ENCODE measurements around the gene MAU2. TPM values are rescaled to one million over a fixed set of nuclear protein-coding genes. Genes with fewer than 3 reads are reported as not detected.
"Not testable (repeated sequence)": the region's sequence is repeated elsewhere in the genome, so short reads cannot be mapped to it uniquely, and the experiment has no call there.

Gene MAU2
- total RNA-seq, 1 donor from 2014 or later, result 45.4 TPM

- Mint-ChIP-seq H3K27me3 (ENCODE audit: low read depth) (no peaks in the 10 kb centered on the region), H3K27ac (ENCODE audit: unreplicated experiment) (no peak overlapping the region), H3K4me1 (ENCODE audit: low read depth) (no peaks in the 10 kb centered on the region), H3K36me3 (ENCODE audit: low read depth) (peaks cover 32% of the 10 kb centered on the region), H3K4me3 (ENCODE audit: unreplicated experiment) (no peak overlapping the region), H3K9me3 (ENCODE audit: low read depth) (no peaks in the 10 kb centered on the region)
- no peak for TF ChIP-seq CTCF (IDR thresholded peaks at IDR 0.05)
- DNase-seq (ENCODE audit: low spot score), result no peak
Measured at GRCh38 chr19:19345232-19345631, 24.6 kb downstream of the MAU2 start.

- H3K4me3 Mint-ChIP-seq (ENCODE audit: unreplicated experiment), result no peak overlapping the region
- no peak overlapping the region for H3K27ac Mint-ChIP-seq (ENCODE audit: unreplicated experiment)
- H3K36me3 Mint-ChIP-seq (ENCODE audit: low read depth), result peaks cover 32% of the 10 kb centered on the region
- no peaks in the 10 kb centered on the region for H3K4me1 Mint-ChIP-seq (ENCODE audit: low read depth)
- H3K27me3 Mint-ChIP-seq (ENCODE audit: low read depth), result no peaks in the 10 kb centered on the region
- no peak for TF ChIP-seq CTCF (IDR thresholded peaks at IDR 0.05)
- no peaks in the 10 kb centered on the region for H3K9me3 Mint-ChIP-seq (ENCODE audit: low read depth)
- no peak for DNase-seq (ENCODE audit: low spot score)
Measured at GRCh38 chr19:19345970-19346369, 25.3 kb downstream of the MAU2 start.

DNA sequence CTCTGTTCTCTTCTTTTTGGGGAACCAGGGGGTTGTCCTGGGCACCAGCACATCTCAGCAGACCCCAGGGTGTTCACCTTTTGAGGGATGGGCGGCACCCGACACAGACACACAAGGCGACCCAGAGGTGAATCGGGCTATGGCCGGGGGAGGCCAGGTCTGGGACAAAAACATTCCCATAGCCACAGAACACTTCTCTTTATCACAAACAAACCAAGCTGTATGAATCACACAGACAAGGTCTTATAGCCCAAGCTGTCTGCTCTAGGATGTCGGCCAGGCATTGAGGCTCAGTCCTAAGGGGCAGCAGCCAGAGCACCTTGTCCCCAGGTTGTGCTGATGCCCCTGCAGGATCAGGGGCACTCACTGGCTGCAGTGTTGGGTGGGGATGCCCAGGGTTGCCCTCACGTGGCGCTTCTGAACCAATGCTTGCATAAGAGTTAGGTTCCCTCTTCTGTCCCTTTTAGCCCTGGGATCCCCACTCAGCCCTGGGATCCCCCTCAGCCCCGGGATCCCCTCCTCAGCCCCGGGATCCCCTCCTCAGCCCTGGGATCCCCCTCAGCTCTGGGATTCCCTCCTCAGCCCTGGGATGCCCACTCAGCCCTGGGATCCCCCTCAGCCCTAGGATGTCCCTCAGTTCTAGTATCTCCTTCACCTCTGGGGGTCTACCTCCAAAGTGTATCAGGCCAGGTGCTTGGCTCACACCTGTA, 26.9 kb downstream of the MAU2 start:
- H3K4me3 Mint-ChIP-seq (ENCODE audit: unreplicated experiment), result no peak overlapping the region
- no peak for TF ChIP-seq CTCF (IDR thresholded peaks at IDR 0.05)
- H3K4me1 Mint-ChIP-seq (ENCODE audit: low read depth), result no peaks in the 10 kb centered on the region
- peaks cover 35% of the 10 kb centered on the region for H3K36me3 Mint-ChIP-seq (ENCODE audit: low read depth)
- DNase-seq (ENCODE audit: low spot score), result no peak
- no peaks in the 10 kb centered on the region for H3K9me3 Mint-ChIP-seq (ENCODE audit: low read depth)
- H3K27ac Mint-ChIP-seq (ENCODE audit: unreplicated experiment), result no peak overlapping the region
- no peaks in the 10 kb centered on the region for H3K27me3 Mint-ChIP-seq (ENCODE audit: low read depth)

DNA sequence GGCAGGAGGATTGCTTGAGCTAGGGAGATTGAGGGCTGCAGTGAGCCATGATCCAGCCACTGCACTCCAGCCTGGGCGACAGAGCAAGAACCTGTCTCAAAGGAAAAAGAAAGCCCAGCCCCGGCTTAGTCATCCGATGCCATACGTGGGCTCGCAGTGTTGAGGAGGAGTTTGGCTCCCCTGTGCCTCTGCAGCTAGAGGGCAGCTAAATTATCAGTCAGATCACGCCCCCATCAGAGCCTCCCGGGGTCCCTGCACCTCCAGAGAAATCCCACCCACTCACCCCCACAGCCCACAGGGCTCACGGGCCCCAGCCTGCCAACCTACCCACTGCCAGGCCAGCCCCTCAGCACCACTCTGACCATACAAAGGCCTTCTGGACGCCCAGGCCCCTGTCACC, 27.6 kb downstream of the MAU2 start:
- no peak for TF ChIP-seq CTCF (IDR thresholded peaks at IDR 0.05)
- no peak for DNase-seq (ENCODE audit: low spot score)

DNA sequence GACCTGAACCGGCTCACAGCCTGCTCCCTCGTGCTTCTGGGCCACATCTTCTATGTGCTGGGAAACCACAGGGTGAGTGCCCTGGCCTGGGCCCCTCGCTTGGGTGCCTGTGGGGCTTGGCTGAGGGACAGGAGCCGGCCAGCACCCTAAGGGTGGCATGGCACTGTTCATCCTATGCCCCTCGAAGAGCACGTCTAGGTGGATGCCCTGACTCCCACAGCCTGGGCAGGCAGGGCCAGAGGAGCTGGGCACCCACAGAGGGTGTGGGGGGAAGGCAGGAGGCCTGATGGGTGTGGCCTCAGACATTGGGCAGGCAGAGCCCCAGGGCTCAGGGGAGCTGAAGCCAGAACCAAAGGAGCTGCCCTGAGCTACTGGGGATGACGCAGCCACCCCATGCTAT, 28.7 kb downstream of the MAU2 start:
- no peak for TF ChIP-seq CTCF (IDR thresholded peaks at IDR 0.05)
- Mint-ChIP-seq H3K4me1 (ENCODE audit: low read depth) (no peaks in the 10 kb centered on the region), H3K27ac (ENCODE audit: unreplicated experiment) (no peak overlapping the region), H3K4me3 (ENCODE audit: unreplicated experiment) (no peak overlapping the region), H3K9me3 (ENCODE audit: low read depth) (no peaks in the 10 kb centered on the region), H3K27me3 (ENCODE audit: low read depth) (no peaks in the 10 kb centered on the region), H3K36me3 (ENCODE audit: low read depth) (peaks cover 34% of the 10 kb centered on the region)
- DNase-seq (ENCODE audit: low spot score), result no peak

More for the DNA sequence above, 27.6 kb downstream of the MAU2 start:
- H3K36me3 Mint-ChIP-seq (ENCODE audit: low read depth), result peaks cover 33% of the 10 kb centered on the region
- no peak overlapping the region for H3K4me3 Mint-ChIP-seq (ENCODE audit: unreplicated experiment)
- H3K9me3 Mint-ChIP-seq (ENCODE audit: low read depth), result no peaks in the 10 kb centered on the region
- H3K4me1 Mint-ChIP-seq (ENCODE audit: low read depth), result no peaks in the 10 kb centered on the region
- H3K27ac Mint-ChIP-seq (ENCODE audit: unreplicated experiment), result no peak overlapping the region
- H3K27me3 Mint-ChIP-seq (ENCODE audit: low read depth), result no peaks in the 10 kb centered on the region

DNA sequence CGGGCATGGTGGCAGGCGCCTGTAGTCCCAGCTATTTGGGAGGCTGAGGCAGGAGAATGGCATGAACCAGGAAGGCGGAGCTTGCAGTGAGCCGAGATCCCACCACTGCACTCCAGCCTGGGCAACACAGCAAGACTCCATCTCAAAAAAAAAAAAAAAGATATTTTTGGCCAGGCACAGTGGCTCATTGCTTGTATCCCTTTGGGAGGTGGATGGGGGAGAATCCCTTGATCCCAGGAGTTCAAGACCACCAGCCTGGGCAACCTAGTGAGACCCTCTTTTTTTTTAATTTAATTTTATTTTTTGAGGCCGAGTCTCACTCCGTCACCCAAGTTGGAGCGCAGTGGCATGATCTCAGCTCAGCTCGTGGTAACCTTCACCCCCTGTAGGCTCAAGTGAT, 30.1 kb downstream of the MAU2 start:
- not testable (repeated sequence) for H3K27me3 Mint-ChIP-seq (ENCODE audit: low read depth); H3K9me3 Mint-ChIP-seq (ENCODE audit: low read depth); H3K4me3 Mint-ChIP-seq (ENCODE audit: unreplicated experiment); DNase-seq (ENCODE audit: low spot score); H3K27ac Mint-ChIP-seq (ENCODE audit: unreplicated experiment); H3K4me1 Mint-ChIP-seq (ENCODE audit: low read depth)
- peaks cover 28% of the 10 kb centered on the region for H3K36me3 Mint-ChIP-seq (ENCODE audit: low read depth)
